Measurements from ENCODE around the gene RIOK2. TPM values are rescaled to one million over a fixed set of nuclear protein-coding genes. Genes with fewer than 3 reads are reported as not detected.

The RIOK2 gene
- total RNA-seq, 1 donor from 2014 or later: 25.8 TPM

- Mint-ChIP-seq H3K27me3 (no peaks in the 10 kb centered on the region), H3K4me1 (ENCODE audit: low read depth) (peaks cover 1% of the 10 kb centered on the region), H3K9me3 (ENCODE audit: low read depth) (no peaks in the 10 kb centered on the region), H3K27ac (no peak overlapping the region), H3K36me3 (ENCODE audit: insufficient read depth) (no peaks in the 10 kb centered on the region), H3K4me3 (ENCODE audit: low read depth) (no peak overlapping the region)
- DNase-seq (ENCODE audit: low spot score, unreplicated experiment): no peak
- no peak for TF ChIP-seq CTCF (IDR thresholded peaks at IDR 0.05; ENCODE audit: unreplicated experiment)
These were observed 41.2 kb upstream of the RIOK2 start for GRCh38 chr5:97224112-97224750.

GRCh38 chr5:97223596-97223995 lies 40.5 kb upstream of the RIOK2 start:
- Mint-ChIP-seq H3K27ac (no peak overlapping the region), H3K4me1 (ENCODE audit: low read depth) (peaks cover 1% of the 10 kb centered on the region), H3K9me3 (ENCODE audit: low read depth) (no peaks in the 10 kb centered on the region), H3K27me3 (no peaks in the 10 kb centered on the region), H3K36me3 (ENCODE audit: insufficient read depth) (no peaks in the 10 kb centered on the region), H3K4me3 (ENCODE audit: low read depth) (no peak overlapping the region)
- no peak for DNase-seq (ENCODE audit: low spot score, unreplicated experiment)
- TF ChIP-seq CTCF (IDR thresholded peaks at IDR 0.05; ENCODE audit: unreplicated experiment): no peak

GRCh38 chr5:97209343-97209742 lies 26.3 kb upstream of the RIOK2 start:
- Mint-ChIP-seq H3K36me3 (ENCODE audit: insufficient read depth) (no peaks in the 10 kb centered on the region), H3K4me1 (ENCODE audit: low read depth) (no peaks in the 10 kb centered on the region), H3K27me3 (no peaks in the 10 kb centered on the region), H3K4me3 (ENCODE audit: low read depth) (no peak overlapping the region), H3K9me3 (ENCODE audit: low read depth) (peaks cover 37% of the 10 kb centered on the region), H3K27ac (no peak overlapping the region)
- no peak for TF ChIP-seq CTCF (IDR thresholded peaks at IDR 0.05; ENCODE audit: unreplicated experiment)
- no peak for DNase-seq (ENCODE audit: low spot score, unreplicated experiment)

GRCh38 chr5:97208714-97209113 lies 25.7 kb upstream of the RIOK2 start:
- H3K4me1 Mint-ChIP-seq (ENCODE audit: low read depth): no peaks in the 10 kb centered on the region
- H3K36me3 Mint-ChIP-seq (ENCODE audit: insufficient read depth): no peaks in the 10 kb centered on the region
- DNase-seq (ENCODE audit: low spot score, unreplicated experiment): no peak
- H3K27ac Mint-ChIP-seq: no peak overlapping the region
- no peak for TF ChIP-seq CTCF (IDR thresholded peaks at IDR 0.05; ENCODE audit: unreplicated experiment)
- peaks cover 32% of the 10 kb centered on the region for H3K9me3 Mint-ChIP-seq (ENCODE audit: low read depth)
- H3K4me3 Mint-ChIP-seq (ENCODE audit: low read depth): no peak overlapping the region
- no peaks in the 10 kb centered on the region for H3K27me3 Mint-ChIP-seq

GRCh38 chr5:97208184-97208713 lies 25.2 kb upstream of the RIOK2 start:
- no peaks in the 10 kb centered on the region for H3K36me3 Mint-ChIP-seq (ENCODE audit: insufficient read depth)
- no peak overlapping the region for H3K27ac Mint-ChIP-seq
- no peaks in the 10 kb centered on the region for H3K27me3 Mint-ChIP-seq
- TF ChIP-seq CTCF (IDR thresholded peaks at IDR 0.05; ENCODE audit: unreplicated experiment): no peak
- H3K4me3 Mint-ChIP-seq (ENCODE audit: low read depth): no peak overlapping the region
- H3K9me3 Mint-ChIP-seq (ENCODE audit: low read depth): peaks cover 30% of the 10 kb centered on the region
- DNase-seq (ENCODE audit: low spot score, unreplicated experiment): no peak
- H3K4me1 Mint-ChIP-seq (ENCODE audit: low read depth): no peaks in the 10 kb centered on the region
